GM08714 (cell line): ENCODE measurements around the gene PRIMPOL.
"Not testable (repeated sequence)": the region's sequence is repeated elsewhere in the genome, so short reads cannot be mapped to it uniquely, and the experiment has no call there.

Source experiments
- H3K4me3 ChIP-seq: fragments of 200-500 bp; sonication (Bioruptor generic); 2 replicates; pipeline ENCODE4 v1.5.1; 2014; ENCODE audit warnings: mild to moderate bottlenecking, low read length, inconsistent platforms
- ZNF274 ChIP-seq: IDR thresholded peaks from 2 replicates; pipeline ENCODE4 v1.6.1; 2012; ENCODE audit warnings: mild to moderate bottlenecking, low read depth, low read length

PRIMPOL gene

DNA sequence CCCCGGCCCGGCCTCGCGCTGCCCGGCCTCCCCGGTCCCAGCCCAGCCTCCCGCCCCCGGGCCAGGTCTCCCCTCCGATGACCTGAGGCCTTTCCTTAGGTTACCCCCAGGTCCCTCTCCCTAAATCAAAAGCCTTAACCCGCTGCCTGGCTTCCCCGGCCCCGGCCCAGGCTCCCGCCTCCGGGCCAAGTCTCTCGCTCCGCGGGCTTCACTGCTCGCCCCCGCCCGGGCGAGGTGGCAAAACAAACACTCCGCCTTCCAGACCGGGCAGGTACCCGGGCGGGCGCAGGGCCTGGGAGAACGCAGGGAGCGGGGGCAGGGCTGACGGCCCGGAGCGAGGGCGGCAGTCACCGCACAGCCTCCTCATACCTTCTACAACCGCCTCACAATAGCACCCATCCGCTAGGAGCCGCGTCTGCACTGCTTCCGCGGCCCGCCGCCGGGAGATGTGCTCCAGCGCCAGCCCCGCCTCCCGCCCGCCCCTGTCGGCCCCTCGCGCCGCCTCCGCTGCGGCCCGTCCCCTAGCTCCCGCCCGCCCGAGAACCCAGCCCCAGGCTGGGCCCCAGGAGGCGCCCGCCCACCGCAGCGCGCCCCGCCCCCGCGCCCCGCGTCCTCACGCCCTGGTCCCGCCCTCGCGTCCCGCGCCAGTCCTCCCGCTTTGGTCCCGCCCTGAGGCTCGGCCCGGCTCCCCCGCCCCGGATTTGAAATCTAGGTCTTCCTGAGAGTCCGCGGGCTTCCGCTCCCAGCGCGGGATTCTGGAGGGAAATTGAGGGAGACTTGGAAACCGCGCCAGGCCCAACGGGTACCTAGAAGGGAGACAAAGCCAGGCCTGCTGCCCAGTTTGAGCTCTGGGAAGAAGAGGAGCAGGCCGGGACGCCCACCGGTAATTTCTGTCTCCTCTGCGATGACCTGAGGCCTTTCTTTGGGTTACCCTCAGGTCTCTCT, at the start of gene PRIMPOL, which contains the start of gene CASP3:
Gene PRIMPOL, plus strand, starts transcription at position 713 of the 945 bp plus-strand sequence. CDS start 7,403 bp downstream, outside the sequence.
Gene CASP3, minus strand, starts transcription at position 422 of the 945 bp plus-strand sequence. CDS start 10,994 bp downstream, outside the sequence.
- peak within 1 kb of the TSS; percentile 80 for H3K4me3 ChIP-seq
- TF ChIP-seq ZNF274 = no peak

DNA sequence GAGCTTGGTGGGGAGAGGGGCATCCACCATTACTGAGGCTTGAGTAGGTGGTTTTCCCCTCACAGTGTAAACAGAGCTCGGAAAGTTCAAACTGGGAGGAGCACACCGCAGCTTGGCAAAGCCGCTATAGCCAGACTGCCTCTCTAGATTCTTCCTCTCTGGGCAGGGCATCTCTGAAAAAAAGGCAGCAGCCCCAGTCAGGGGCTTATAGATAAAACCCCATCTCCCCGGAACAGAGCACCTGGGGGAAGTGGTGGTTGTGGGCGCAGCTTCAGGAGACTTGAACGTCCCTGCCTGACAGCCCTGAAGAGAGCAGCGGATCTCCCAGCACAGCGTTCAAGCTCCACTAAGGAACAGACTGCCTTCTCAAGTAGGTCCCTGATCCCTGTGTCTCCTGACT, 48.6 kb upstream of the PRIMPOL start:
- H3K4me3 ChIP-seq = not testable (repeated sequence)

GRCh38 chr4:184602857-184603256, 46.7 kb upstream of the PRIMPOL start:
- H3K4me3 ChIP-seq = not testable (repeated sequence)

GRCh38 chr4:184607429-184607828, 42.1 kb upstream of the PRIMPOL start:
- H3K4me3 ChIP-seq = not testable (repeated sequence)

- no peak for TF ChIP-seq ZNF274
- H3K4me3 ChIP-seq = no peak overlapping the region
Observed at GRCh38 chr4:184612074-184612473, 37.5 kb upstream of the PRIMPOL start.

GRCh38 chr4:184613405-184613804, 36.1 kb upstream of the PRIMPOL start:
- H3K4me3 ChIP-seq = no peak overlapping the region
- TF ChIP-seq ZNF274 = no peak

- H3K4me3 ChIP-seq = no peak overlapping the region
- TF ChIP-seq ZNF274 = no peak
Observed at GRCh38 chr4:184614509-184614908, 35.0 kb upstream of the PRIMPOL start.

DNA sequence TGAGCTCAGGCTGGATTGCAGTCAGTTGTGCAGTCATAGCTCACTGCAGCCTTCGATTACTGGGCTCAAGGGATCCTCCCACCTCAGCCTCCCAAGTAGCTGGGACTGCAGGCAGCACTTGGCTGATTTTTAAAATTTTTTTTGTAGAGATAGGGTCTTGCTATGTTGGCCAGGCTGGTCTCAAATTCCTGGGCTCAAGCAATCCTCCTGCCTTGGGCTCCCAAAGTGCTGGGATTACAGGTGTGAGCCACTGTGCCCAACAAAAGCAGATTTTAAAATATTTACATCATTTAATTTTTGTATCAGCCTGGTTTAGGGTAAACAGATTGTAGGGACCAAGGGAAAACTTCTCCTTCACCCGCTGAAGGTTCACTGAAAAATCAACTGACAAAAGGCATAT, 33.4 kb upstream of the PRIMPOL start:
- not testable (repeated sequence) for H3K4me3 ChIP-seq

GRCh38 chr4:184616633-184617551, 32.6 kb upstream of the PRIMPOL start:
- peak overlapping the region; percentile 7; the same call in 1 of the 2 replicates for H3K4me3 ChIP-seq
- TF ChIP-seq ZNF274 = no peak

DNA sequence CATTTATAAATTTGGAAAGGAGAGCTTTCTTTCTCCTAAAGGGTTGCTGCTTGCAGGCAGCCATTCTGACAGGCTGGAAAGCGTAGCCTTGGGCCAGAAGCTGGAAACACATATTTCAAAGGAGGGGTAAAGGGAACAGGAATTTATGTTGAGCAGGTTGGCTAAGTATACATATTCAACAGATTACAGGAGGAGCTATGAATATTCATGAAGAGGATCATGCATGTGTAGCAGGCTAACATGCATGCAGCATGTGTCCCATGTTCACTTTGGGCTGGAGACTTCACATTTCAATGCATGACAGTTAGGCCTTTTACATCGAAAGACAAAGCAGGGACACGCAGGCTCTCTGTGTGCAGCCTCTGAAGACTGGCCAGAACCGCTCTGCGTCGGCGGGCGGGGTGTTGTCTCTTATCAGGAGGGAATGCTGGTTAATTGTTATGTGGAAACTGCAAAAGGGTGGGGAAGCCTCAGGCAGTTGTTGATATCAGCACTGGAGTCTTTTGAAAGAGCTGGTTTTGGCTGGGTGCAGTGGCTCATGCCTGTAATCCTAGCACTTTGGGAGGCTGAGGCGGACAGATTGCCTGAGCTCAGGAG, 31.8 kb upstream of the PRIMPOL start:
- no peak overlapping the region for H3K4me3 ChIP-seq
- no peak for TF ChIP-seq ZNF274

DNA sequence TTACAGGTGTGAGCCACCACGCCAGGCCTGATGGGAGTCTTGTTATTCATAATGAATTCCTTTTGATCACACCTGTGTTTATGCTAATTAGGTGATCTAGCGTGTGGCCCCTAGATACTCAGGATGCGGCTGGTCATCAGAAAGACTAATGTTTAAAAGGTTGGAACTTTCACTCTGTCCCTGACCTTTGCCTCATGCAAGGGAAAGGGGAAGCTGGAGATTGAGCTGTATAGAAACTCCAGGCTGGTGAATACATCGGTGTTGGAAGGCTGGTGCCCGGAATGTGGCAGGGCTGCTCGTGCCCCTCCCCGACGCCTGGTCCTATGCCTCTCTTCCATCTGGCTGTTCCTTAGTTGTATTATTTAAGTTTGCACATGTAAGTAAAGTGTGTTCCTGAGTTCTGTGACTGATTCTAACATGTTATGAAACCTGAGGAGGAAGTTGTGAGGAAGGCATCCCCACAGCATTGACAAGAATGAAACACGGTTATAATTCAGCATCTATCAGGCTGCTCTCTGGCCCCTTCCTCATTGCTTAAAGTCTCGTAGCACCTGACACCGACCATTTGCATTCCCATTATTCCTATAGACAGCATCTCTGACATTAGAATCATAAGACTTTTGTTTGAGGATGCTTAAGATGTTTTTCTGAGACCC, 29.2 kb upstream of the PRIMPOL start:
- no peak overlapping the region for H3K4me3 ChIP-seq
- TF ChIP-seq ZNF274 = no peak

GRCh38 chr4:184621518-184621917, 28.0 kb upstream of the PRIMPOL start:
- H3K4me3 ChIP-seq = no peak overlapping the region
- TF ChIP-seq ZNF274 = no peak

DNA sequence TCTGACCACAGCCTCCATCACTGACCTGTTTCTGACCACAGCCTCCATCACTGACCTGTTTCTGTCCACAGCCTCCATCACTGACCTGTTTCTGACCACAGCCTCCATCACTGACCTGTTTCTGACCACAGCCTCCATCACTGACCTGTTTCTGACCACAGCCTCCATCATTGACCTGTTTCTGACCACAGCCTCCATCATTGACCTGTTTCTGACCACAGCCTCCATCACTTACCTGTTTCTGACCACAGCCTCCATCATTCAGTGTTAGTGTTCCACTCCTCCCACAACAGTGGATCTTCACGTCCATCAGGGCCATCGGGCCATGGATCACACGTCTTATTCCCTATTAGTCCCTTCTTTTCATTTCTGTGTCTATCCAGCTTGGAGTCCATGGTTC, 25.0 kb upstream of the PRIMPOL start:
- H3K4me3 ChIP-seq = not testable (repeated sequence)

DNA sequence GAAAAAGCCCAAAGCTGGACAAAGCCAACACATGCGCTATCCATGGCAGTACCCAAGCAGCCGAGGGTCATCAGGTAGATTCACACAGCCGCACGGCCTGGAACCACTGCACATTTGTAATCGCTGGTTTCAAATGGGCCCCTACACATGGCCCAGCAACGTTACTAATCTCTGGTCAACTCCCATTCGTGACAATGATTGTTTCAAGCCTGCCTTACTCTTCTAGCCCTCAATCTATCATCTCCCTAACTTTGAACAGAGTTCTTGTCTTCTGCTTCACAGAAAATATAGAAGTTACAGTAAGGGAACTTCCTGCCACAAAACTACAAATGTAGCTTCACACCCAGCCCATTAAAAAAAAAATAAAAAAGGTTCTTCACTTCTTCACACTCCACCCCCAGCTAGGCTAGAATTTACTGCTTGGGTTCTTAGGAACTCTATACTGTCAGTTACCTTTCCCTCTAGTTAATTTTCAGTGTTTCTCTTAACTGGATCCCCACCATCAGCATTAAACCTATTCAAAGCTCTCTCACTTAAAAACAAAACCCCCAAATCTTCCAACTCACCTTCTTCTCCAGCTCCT, 24.5 kb upstream of the PRIMPOL start:
- no peak overlapping the region for H3K4me3 ChIP-seq
- no peak for TF ChIP-seq ZNF274

GRCh38 chr4:184625783-184626596, 23.5 kb upstream of the PRIMPOL start:
- not testable (repeated sequence) for H3K4me3 ChIP-seq
